HG02938 (cell line): ENCODE results near the gene PHYKPL.
"Not testable (repeated sequence)": the region's sequence is repeated elsewhere in the genome, so short reads cannot be mapped to it uniquely, and the experiment has no call there.

Experiments used
- ATAC-seq: cut with Tn5 transposase; IDR thresholded peaks from one replicate; pipeline ENCODE4 v1.9.1; 2021; ENCODE audit warnings: mild to moderate bottlenecking, moderate library complexity; ENCODE audit not compliant: unreplicated experiment

The PHYKPL gene

DNA sequence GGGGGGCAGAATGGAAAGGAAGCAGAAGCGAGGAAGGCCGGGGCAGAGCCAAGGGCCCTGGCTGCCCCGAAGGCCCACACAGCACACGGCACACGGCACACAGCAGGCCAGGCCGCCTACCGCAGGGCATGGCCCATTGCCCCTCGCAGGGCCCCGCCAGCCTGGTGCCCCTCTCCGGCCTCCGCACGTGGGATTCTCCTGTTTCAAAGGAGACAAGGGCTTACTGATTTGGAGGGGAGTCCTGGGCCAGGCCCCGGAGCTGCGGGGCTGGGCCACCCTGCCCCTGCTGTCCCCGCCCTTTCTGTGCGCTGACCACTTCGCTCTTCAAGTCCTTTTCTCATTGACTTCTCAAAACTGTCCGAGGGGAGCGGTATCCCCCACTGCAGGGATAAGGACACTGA is 7.7 kb upstream of the PHYKPL start:
- ATAC-seq, result no peak

DNA sequence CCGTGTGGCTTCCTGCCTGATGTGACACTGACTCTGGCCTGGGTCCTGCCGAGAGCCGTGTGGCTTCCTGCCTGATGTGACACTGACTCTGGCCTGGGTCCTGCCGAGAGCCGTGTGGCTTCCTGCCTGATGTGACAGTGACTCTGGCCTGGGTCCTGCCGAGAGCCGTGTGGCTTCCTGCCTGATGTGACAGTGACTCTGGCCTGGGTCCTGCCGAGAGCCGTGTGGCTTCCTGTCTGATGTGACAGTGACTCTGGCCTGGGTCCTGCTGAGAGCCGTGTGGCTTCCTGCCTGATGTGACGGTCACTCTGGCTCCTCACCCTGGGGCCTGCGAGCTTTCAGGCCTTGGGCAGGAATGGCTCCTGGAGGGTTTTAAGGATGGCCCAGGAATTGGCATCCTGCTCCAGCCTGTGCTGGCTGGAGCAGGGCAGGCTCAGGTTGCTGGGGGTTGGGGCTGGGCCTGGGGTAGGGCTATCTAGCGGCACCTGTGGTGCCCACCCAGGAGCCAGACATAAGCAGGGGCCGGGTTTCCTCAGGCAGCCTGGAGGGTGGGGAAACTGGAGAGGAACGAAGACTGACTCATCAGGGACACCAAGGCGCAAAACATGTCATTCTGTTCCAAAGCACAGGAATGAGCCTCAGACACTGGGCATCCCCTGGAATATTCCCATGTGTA is 7.2 kb upstream of the PHYKPL start:
- ATAC-seq, result not testable (repeated sequence)

DNA sequence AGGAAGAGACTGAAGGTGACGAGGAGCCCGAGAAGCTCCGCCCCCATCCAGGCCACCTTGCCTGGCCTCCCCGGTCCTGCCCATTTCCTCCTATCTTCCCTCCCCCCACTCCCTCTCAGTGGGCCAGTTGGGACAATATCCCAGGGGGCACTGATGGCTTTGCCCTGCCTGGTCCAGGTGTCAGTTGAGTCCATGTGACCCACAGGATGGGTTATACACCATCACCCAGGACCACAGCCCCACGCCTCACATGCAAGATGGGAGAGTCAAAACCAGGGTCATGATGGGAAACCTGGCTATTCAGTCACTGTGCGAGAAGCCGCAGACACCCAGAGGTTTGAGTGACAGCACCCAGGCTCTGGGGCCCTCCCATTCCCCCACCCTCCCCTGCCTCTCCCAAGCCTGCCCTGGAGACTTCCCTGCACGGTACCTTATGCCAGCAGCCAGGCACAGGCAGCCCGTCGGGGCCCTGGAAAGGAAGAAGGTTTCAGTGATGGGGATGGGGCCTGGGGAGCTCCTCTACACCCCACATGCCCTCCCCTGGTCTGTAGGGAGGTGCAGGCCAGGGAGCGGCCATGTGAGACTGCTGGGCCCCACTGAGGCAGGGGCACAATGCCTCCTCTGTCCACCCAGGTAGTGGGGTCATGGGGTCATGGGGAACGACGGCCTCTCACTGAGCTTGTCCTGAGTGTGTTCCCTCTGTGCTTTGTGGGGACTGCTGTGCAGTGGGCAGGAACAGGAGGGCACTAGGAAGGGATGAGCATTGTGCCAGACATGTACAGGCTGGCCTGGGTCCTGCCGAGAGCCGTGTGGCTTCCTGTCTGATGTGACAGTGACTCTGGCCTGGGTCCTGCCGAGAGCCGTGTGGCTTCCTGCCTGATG is 6.3 kb upstream of the PHYKPL start:
- ATAC-seq, result no peak

DNA sequence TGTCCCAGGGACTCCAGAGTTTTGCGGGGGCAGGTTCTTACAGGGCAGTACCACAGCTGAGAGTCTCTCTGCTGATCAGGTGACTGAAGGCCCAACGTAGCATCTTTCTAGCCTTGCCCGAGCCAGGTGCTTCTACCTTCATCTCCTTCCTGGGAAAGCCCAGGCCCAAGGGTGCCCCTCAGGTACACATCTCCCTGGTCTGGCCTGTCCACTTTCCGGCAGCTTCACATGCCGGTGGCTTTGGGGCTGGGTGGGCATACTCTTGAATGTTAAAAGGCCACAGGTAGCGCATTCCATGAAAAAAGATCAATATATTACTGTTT is 5.7 kb upstream of the PHYKPL start:
- no peak for ATAC-seq

DNA sequence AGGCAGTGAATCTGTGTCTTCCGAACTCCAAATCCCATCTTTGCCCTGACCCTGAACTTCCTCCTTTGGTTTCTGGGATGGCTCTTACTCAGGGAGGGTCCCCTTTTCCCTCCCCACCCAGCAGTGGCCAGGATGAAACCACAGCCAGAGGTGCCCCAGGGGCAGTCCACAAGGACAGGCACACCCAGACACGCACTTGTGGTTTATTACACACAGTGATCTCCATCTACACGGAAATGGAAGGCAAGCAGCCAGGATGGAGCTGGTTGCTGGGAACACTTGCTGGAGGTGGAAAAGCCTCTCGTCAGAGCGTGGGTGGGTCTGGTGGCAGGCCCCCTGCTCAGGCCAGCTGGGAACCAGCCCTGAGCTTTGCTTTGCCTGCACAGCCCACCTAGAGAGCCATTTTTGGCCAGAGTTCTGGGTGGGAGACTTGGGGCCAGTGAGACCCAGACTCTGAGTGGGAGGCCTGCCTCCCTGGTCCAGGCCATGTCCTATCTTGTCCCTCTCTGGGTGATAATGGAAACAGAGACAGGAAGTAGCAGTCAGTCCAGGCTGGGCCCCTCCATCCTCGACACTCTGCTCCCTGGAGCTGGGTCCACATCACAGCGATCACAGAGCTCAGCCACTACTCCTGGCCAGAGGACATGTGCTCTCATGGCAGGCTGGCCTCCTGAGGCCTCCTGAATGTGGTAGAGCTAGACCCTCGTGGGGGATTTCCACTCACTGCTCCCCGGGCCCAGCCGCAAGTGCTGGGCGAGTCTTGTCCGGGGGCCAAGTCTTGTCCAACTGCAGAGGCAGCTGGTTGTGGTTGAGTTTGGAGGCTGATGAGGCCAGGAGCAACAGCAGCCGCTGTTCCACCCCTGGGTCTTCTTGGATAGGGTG is 5.1 kb upstream of the PHYKPL start:
- no peak for ATAC-seq

DNA sequence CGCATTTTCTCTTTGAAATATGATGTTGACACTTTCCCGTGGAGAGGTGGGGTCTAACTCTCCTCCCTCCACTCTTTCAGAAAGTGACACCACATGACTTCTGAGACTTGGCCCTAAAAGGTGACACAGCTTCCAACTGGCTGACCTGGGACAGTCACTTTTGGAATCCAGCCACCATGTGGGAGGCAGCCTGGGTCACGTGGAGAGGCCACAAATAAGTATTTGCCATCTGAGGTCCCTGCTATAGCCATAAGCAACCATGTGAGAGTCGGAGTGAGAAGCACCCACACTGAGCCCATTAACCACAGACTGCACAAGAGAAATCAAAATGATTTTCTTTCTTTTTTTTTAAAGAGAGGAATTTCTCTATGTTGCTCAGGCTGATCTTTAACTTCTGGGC is 4.1 kb upstream of the PHYKPL start:
- no peak for ATAC-seq

DNA sequence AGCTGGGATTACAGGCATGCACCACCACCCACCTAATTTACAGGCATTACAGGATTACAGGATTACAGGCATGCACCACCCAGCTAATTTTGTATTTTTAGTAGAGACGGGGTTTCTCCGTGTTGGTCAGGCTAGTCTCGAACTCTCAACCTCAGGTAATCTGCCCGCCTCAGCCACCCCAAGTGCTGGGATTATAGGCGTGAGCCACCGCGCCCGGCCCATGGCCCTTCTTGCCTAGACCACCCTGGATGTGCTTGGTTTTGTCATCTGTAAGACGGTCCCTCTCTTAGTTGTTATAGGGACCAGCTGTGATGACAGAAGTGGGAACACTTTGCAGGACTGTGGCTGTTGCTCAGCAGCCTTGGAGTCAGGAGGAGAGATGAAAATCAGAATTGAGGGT is 3.5 kb upstream of the PHYKPL start:
- ATAC-seq, result no peak

DNA sequence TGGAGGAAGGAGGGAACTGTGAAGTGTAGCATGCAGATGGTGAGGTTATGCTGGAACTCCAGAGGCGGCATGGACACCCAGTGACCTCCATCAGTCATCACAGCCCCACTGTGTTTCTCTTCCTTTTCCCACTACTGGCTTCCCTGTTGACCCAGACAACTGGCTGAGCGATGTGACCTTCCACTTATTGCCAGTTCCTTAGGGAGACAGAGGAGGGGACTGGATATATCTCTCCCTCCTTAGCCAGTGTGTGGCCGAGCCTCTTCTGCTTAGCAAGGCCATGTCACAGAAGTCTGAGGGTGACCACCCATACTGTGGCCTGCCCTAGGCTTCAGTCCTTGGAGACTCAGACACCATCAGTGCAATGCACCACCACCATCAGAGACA is 3.0 kb upstream of the PHYKPL start:
- no peak for ATAC-seq

DNA sequence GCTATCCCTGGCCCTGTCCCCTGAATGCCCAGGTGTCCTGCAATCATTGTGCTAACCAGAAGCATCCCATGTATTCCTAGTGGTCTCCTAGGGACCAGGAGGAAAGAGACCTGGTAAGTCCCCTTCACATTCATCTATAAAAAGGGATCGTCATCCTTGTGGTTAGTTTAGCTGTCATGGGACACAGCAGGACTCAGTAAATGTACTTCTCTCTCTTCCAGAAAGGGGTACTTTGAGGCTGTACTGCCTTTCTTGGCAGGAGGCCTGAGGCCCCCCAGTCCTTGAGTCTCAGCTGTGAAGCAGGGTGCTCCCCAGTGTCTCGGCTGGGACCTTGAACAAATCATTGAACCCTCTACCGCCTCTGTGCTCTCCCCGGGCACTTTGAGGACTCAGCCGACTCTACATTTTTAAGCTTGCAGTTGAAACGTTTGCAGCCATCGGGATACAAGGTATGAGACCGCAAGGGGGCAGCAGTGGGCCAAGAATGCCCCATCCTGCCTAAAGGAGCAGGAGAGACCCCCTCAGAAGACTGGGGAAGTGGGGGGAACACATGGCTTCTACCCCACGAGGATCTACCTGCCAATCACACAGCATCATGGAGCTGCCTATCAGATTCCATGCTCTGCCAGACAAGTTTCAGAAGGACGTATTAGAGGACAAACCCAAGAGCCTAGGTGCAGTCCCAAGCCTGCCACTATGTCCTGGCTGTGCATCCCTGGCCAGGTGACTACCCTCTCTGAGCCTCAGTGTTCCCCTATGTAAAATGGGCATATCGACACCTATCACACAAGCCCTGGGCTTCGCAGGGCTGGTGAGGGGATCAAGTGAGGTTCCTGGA is 2.4 kb upstream of the PHYKPL start:
- ATAC-seq, result no peak

DNA sequence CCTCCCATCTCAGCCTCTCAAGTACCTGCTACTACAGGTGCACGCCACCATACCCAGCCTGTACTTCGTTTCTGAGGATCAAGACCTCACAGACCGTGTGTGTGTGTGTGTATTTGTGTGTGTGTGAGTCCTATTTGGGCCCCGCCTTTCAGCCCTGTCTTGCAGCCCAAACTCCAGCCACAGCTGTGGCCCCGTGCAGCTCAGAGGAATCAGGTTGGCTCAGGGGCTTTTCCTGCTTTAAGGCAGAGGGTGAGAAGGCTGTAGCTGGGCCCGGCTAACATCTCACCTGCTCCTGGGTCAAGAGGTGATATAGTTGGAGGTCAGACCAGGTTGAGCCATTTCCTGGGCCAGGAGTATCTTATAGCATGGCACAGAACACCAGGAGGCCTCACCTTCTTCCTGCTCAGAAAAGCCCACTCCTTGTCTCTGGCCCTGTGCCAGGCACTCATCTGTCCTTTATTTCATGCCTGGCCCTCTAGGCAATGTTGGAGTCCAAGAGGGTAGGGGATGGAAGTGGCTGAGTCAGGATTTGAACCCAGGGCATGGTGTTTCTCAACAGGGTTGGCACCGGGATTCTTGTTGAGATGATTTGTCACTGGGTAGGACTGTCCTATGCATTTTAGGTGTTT is 1.6 kb upstream of the PHYKPL start:
- no peak for ATAC-seq

DNA sequence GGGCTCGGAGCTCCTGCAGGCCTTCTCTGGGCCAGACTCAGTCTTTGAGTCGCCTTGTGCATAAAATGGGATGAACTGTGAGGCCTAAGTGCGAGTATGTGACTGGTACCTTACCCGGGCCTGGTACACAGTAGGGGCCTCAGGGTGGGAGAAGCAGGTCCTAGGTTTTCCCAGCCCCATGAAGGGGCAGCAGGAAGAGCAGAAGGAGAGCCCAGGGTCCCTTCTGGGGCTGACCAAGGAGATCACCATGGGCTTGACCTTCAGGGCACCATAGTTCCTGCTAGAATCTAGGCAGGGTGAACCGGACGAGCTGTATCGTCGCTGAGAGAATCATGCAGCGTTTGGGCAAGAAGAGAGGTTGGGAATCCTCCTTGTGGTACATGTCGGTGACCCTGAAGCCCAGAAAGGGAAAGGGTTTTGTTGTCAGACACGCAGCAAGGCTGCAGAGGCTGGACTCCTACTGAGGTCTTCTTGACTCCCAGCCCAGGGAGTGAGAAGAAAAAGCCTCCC is 373 bp upstream of the PHYKPL start:
- peak; percentile 20 for ATAC-seq

DNA sequence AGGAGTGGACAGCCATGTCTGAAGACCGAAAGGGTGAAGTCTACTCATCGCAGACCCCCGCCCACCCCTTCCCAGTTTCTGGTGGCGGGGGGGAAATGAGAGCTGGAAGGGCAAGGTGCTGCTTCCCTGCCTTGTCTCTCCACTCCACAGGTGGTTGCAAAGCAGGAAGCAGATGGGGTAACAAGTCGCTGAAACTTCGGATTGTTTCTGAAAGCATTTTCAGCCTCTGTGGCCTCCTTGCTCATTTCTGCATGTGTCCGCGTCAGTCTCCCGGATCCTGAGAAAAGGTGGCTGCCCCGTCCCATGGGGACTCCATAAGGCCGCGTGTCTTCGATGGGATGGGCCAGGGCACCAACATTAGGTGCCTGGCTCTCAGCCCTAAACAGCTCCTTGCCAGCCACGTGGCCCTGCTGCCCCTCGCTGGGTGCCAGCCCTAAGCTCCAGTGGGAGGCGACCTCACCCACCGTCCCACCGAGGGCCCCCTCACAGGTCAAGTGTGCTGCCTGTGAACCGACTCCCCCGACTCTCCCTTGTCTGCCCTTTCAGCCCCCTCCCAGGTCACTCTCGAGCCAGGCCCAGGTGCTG is 971 bp downstream of the PHYKPL start:
- ATAC-seq, result no peak

DNA sequence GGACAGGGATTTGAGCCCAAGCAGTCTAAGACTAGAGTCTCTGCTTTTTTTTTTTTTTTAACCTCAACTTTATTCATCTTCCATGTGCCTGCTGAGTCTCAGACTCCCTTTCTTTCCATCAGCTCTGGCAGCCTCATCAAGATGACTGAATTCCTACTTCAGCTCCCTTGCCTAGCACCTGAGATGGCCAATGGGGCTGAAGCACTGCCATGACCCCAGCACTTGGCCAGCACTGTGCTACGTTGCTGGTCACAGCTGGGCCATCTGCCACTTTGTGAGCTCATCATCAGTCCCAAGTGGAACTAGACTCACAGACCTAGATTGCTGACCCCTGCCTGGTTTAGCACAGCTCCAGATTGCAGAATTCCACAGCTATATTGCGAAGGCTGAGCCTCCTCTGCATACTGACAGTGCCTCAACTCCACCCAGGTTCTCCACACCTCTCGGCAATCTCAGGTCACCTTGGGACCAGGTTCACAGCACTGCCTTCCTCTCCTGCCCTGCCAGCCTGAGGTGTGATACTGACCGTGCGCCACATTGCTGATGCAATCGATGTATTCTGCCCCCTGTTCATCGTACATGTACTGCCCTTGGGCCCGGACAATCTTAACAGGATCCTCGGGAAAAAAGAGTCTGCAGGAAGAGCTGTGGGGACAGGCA is 1.6 kb downstream of the PHYKPL start:
- ATAC-seq, result no peak

DNA sequence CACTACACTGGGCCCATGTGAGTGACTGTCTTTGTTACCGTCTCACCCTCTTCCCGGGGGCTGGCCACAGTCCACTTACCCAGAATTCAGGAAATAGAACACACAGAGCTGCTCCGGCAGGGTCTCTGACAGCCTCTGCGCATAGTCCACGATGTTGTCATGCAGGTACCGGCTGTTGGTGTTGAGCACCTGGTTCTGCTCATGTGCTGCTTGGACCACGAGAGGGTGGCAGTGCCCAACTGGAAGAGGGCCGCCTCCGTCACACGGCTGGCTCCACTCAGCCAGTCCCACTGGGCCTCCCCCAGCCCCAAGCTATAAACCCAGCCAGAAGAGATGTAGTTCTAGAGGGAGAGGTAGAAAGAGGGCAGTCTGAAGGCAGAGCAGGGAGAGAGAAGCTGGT is 2.7 kb downstream of the PHYKPL start:
- ATAC-seq, result no peak

DNA sequence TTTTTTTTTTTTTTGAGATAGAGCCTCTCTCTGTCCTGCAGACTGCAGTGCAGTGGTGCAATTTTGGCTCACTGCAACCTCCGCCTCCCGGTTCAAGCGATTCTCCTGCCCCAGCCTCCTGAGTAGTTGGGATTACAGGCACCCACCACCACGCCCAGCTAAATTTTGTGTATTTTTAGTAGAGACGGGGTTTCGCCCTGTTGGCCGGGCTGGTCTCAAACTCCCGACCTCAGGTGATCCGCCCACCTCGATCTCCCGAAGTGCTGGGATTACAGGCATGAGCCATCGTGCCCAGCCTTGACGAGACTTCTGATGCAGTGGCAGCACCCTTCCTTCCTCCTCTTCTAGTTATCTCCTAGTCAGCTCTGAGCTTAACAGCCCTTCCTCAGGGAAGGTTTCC is 3.5 kb downstream of the PHYKPL start:
- ATAC-seq, result not testable (repeated sequence)

DNA sequence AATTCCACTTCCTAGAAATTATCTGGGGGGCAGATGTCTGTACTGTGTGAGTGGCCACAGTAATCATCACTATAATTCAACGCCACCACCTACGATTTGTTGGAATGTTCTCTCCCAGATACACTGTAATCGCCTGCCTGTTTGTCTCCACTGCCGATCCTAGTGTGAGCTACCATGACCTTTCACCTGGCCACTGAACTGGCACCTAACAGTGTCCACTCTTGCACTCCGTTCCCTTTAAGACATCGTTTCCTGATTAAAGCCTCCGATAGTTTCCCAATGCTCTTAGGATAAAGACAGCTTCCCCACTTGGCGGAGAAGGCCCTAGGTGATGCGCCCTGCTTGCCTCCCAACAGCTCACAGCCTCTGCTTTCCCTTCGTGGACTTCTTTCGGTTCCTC is 4.0 kb downstream of the PHYKPL start:
- no peak for ATAC-seq

DNA sequence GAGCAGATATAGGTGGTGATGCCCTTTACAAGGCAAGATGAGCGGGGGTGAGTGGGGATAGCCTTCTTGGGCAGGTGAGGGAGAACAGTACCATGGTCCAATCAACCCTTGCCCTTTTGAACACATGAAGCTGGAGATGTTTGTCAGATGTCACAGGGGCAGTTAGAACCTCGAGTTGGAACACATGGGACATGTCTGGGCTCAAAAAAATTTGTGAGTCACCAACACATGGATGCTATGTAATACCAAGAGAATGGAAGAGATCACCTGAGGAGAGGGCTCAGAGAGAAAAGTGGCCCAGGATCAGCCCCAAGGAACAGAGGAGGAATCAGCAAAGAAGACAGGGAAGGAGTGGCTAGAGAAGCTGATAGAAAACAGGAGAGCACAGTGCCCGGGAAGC is 4.7 kb downstream of the PHYKPL start:
- no peak for ATAC-seq

DNA sequence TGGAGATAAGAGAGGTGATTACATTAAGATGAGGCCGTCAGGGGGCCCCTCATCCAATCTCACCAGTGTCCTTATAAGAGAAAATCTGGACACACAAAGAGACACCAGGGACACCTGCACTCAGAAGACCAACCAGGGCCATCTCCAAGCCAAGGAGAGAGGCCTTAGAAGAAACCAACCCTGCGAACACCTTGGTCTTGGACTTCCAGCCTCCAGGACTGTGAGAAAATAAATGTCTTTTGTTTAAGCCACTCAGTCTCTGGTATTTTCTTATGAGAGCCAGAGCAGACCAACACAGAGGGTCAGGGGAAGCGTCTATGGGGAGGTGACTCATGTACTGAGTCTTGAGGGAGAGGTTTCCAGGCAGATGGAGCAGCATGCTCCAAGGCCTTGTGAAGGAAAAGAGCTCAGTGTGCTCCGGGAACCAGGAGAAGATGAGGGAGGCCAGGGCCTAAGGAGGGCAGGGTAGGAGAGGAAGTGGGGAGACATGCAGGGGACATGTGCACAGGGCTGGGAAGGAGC is 5.4 kb downstream of the PHYKPL start:
- ATAC-seq, result no peak

DNA sequence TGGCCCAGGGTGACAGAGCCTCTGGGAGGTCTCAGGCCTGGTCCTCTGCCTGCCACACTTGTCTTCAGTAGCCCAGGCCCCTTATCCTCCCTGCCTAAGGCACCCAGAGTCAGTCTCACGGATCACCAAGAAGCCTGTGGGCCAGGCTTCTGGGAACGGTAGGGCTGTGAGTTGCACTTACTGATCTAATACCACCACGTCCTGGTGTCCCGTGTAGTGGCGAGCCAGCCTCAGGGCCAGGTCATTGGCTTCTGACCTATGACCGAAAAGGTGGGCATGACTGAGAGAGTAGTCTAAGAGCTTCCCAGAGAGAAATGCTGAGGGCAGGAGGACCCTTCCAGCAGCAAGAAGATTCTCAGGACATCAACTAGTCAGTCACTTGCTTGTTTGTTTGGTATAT is 7.4 kb downstream of the PHYKPL start:
- no peak for ATAC-seq
